Psoas muscle (tissue), 8 donors: ENCODE data around the gene FBXO28. TPM values are rescaled to one million over a fixed set of nuclear protein-coding genes. Genes with fewer than 3 reads are reported as not detected.

ENCODE experiments used
- ATAC-seq, 4 donors: fragments of 200-7000 bp; cut with Tn5 transposase; one replicate each; pipeline ENCODE4 v1.9.1; 2020; ENCODE audit warnings: moderate library complexity in 3 of 4, mild to moderate bottlenecking in 2 of 4
- DNase-seq, 2 donors: peaks; one replicate each; pipeline ENCODE4 v3.0.0-alpha.2; 2020
- H3K27ac ChIP-seq: fragments of 200-600 bp; one replicate; pipeline ENCODE4 v1.8.0; 2022
- H3K27me3 ChIP-seq, 3 donors: fragments of 200-600 bp in 1 of 3; one replicate each; pipeline versions ENCODE4 v1.6.1 to v1.8.0; 2013 to 2022; ENCODE audit warnings: low read length in 2 of 3, mild to moderate bottlenecking in 2 of 3, moderate library complexity in 1 of 3; ENCODE audit not compliant: insufficient read depth in 3 of 3
- H3K36me3 ChIP-seq, 2 donors: fragments of 200-600 bp in 1 of 2; one replicate each; pipeline versions ENCODE4 v1.6.1 to v1.8.0; 2013 to 2022; ENCODE audit warnings: low read depth in 1 of 2, mild to moderate bottlenecking in 1 of 2, moderate library complexity in 1 of 2; ENCODE audit not compliant: insufficient read depth in 1 of 2
- H3K4me1 ChIP-seq: fragments of 200-600 bp; one replicate; pipeline ENCODE4 v1.8.0; 2022
- H3K4me3 ChIP-seq: fragments of 200-600 bp; one replicate; pipeline ENCODE4 v1.8.0; 2022; ENCODE audit warnings: mild to moderate bottlenecking
- H3K9me3 ChIP-seq: fragments of 200-600 bp; one replicate; pipeline ENCODE4 v1.8.0; 2022
- CTCF ChIP-seq: fragments of 200-600 bp; IDR thresholded peaks from one replicate; pipeline ENCODE4 v1.8.0; 2022; ENCODE audit warnings: antibody characterized with exemption
- WGBS, 3 donors: extraction: QIAGEN DNeasy Blood & Tissue Kit; methylation state at CpG; one replicate each; pipeline versions ENCODE4 v1.1.6 to v1.1.7; 2013; 5-methylcytosine and 5-hydroxymethylcytosine counted together
- intact Hi-C, 2 donors: fragments of 100-400 bp; cut with DNase I; formaldehyde crosslinking; loops; one replicate each; pipeline versions ENCODE4 v1.11.0 to v1.14.2; 2022
- polyA plus RNA-seq, 3 donors: library from polyadenylated mRNA; stranded (reverse); fragments of 200-250 nt; gene quantifications; one replicate each; pipeline ENCODE4 v1.2.3, GENCODE V29; 2013
- total RNA-seq, 4 donors: library from RNA; stranded (reverse); fragmentation: NEBNext Ultra II Directional in 2 of 4; extraction: Animal tissue kit (Norgen Biotek cat#: 25700) in 2 of 4; gene quantifications; one replicate each; pipeline versions ENCODE4 v1.2.1 to v1.2.4, GENCODE V29; 2021 to 2023
- donor health status: healthy with polysubstance abuse.
- donor health status: DM: no; HTN: no; CAD: no; lungs with moderate emphysema.
- donor health status: Bipolar disorder and iron deficiency.
- donor health status: healthy.
- donor health status: DM: yes; HTN: yes; CAD: no.
- donor health status: DM: no; HTN: no; CAD: no.
- donor health status: DM: no; HTN: no; CAD: no.
- donor health status: DM: yes; HTN: yes; CAD: no.

The FBXO28 gene
- total and polyA plus RNA-seq, 7 donors, result 8.9 to 29.5 (median 24.8) TPM

- H3K36me3 ChIP-seq, result peaks cover 0 to 20% of the 10 kb centered on the region in 2 donors
- DNase-seq, result no peak
- 61 to 79% (median 67%) methylated on average over 1 of the region's 1 CpG for WGBS, 3 donors
- no peaks in the 10 kb centered on the region for H3K4me1 ChIP-seq
- H3K4me3 ChIP-seq, result no peak overlapping the region
- no peak for TF ChIP-seq CTCF
- no peaks in the 10 kb centered on the region for H3K9me3 ChIP-seq
- H3K27ac ChIP-seq, result no peak overlapping the region
- H3K27me3 ChIP-seq, result no peaks in the 10 kb centered on the region
- intact Hi-C loops, result no loop called here
- no peak for ATAC-seq
Observed at GRCh38 chr1:224149709-224150108, 35.8 kb downstream of the FBXO28 start.

GRCh38 chr1:224151117-224151516 is 37.2 kb downstream of the FBXO28 start:
- H3K4me3 ChIP-seq, result no peak overlapping the region
- intact Hi-C loops, result no loop called here
- peaks cover 4 to 33% of the 10 kb centered on the region in 2 donors for H3K36me3 ChIP-seq
- H3K27ac ChIP-seq, result no peak overlapping the region
- H3K27me3 ChIP-seq, result no peaks in the 10 kb centered on the region
- DNase-seq, result no peak
- H3K4me1 ChIP-seq, result no peaks in the 10 kb centered on the region
- no peaks in the 10 kb centered on the region for H3K9me3 ChIP-seq
- ATAC-seq, result no peak
- TF ChIP-seq CTCF, result no peak
- 83 to 96% (median 84%) methylated on average over 3 of the region's 3 CpGs for WGBS, 3 donors

GRCh38 chr1:224157316-224157715 is 43.4 kb downstream of the FBXO28 start:
- ATAC-seq (no peak), DNase-seq (no peak)
- WGBS, 3 donors, result 80 to 86% (median 81%) methylated on average over 11 of the region's 11 CpGs
- no peak overlapping the region for H3K27ac ChIP-seq
- H3K9me3 ChIP-seq, result no peaks in the 10 kb centered on the region
- peaks cover 12 to 86% of the 10 kb centered on the region in 2 donors for H3K36me3 ChIP-seq
- intact Hi-C loops, result no loop called here
- H3K4me3 ChIP-seq, result no peak overlapping the region
- no peaks in the 10 kb centered on the region for H3K4me1 ChIP-seq
- no peaks in the 10 kb centered on the region for H3K27me3 ChIP-seq
- TF ChIP-seq CTCF, result no peak

GRCh38 chr1:224159541-224159940 is 45.6 kb downstream of the FBXO28 start:
- DNase-seq (no peak), ATAC-seq (no peak)
- H3K27ac ChIP-seq, result no peak overlapping the region
- no peak overlapping the region for H3K4me3 ChIP-seq
- peaks cover 12 to 74% of the 10 kb centered on the region in 2 donors for H3K36me3 ChIP-seq
- 73 to 76% (median 74%) methylated on average over 6 of the region's 6 CpGs for WGBS, 3 donors
- no peaks in the 10 kb centered on the region for H3K27me3 ChIP-seq
- H3K4me1 ChIP-seq, result no peaks in the 10 kb centered on the region
- TF ChIP-seq CTCF, result no peak
- intact Hi-C loops, result no loop called here
- H3K9me3 ChIP-seq, result no peaks in the 10 kb centered on the region

GRCh38 chr1:224160171-224160682 is 46.3 kb downstream of the FBXO28 start:
- DNase-seq (no peak), ATAC-seq (no peak)
- intact Hi-C loops, result no loop called here
- no peaks in the 10 kb centered on the region for H3K4me1 ChIP-seq
- no peak overlapping the region for H3K4me3 ChIP-seq
- peaks cover 12 to 70% of the 10 kb centered on the region in 2 donors for H3K36me3 ChIP-seq
- no peak for TF ChIP-seq CTCF
- H3K27me3 ChIP-seq, result no peaks in the 10 kb centered on the region
- no peaks in the 10 kb centered on the region for H3K9me3 ChIP-seq
- 89 to 94% (median 91%) methylated on average over 9 of the region's 9 CpGs for WGBS, 3 donors
- H3K27ac ChIP-seq, result no peak overlapping the region
